NT2/D1 (cell line): Measurements from ENCODE around the gene COL4A5.

Experiments used
- SUZ12 ChIP-seq: IDR thresholded peaks from 2 replicates; pipeline ENCODE4 v1.6.1; 2011; ENCODE audit not compliant: insufficient read length, insufficient read depth; ENCODE audit errors: extremely low read depth
- YY1 ChIP-seq: IDR thresholded peaks from 2 replicates; pipeline ENCODE4 v1.6.1; 2011; ENCODE audit not compliant: insufficient read length, insufficient read depth

GRCh38 chrX:108731153-108731552 is 291.5 kb downstream of the COL4A5 start:
- no peak for TF ChIP-seq YY1
- TF ChIP-seq SUZ12 = no peak
